ENCODE data around the gene ADAMTS14.

GRCh38 chr10:70683940-70684339, 11.6 kb downstream of the ADAMTS14 start:
- TF ChIP-seq POLR2AphosphoS5 (IDR thresholded peaks at IDR 0.05) (no peak), CTCF (IDR thresholded peaks at IDR 0.05) (no peak), EP300 (IDR thresholded peaks at IDR 0.05) (no peak)
